GOT3 (cell line): Measurements from ENCODE around the gene CAPG.
"Not testable (repeated sequence)": the region's sequence is repeated elsewhere in the genome, so short reads cannot be mapped to it uniquely, and the experiment has no call there.

Experiments
- DNase-seq: peaks from one replicate; lab custom pipeline; 2025; ENCODE audit warnings: mixed read lengths; lab: John Stamatoyannopoulos, UW

Gene CAPG

DNA sequence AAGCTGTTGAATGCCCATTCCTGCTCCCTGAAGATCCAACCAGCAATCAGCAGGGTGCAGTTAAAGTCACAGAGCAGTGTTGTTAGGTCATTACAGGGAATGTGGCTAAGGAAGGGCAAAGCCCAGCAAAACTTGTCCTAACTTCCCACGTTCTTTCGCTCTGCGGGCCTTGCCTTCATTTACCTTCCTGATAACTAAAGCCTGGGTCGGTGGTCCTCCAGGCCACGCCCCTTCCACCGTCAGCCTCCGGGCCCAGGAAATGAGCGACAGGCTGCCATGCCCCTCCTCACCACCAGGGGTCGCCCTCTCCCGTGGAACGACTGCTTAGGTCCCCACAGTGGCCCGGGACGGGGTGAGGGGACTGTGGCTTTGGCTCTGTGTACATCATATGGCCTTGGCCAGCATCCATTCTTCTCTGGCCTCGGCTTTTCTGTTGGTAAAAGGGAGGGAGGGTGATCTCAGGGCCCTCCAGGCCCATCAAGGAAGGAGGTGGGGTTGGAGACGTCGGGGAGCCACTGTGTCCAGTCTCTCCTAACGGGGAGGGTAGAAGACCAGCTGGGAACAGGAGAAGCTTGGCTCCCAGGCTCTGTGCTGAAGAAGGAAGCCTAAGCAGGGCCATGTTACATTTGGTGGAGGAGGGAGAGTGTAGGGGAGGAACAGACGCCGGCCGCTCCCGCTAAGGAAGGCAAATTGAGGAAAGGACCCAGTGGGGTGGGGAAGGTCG lies 10.5 kb upstream of the CAPG start:
- peak; percentile 40 for DNase-seq

DNA sequence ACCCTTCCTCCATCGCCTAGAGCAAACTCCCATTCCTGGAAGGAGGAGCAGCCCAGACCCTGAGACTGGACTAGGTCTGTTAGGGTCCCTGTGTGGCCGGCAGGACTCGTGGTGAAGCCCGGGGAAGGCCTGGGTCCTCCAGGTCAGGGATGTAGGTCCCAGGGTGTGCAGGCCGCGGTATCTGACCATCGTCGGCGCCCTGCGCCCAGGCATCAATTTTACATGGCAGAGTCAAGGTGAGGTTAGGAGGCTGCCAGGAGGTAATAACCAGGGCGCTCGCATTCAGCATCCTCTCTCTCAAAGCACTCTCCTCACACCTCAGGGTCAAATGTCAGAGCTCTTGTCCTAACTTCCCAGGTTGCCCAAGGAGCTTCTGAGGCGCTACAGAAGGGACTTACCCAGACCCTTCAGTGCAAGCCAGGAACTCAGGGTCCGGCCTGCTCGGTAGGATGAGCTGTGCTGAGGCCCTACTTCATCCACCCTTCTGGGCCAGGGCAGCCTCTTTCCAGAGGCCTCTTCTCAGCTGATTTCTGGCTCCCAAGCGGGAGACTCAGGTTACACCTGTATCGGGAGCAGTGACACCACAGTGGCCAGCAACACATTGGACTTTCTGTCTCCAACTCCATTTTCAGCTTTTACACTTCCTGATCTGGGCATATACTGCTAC lies 9.0 kb upstream of the CAPG start:
- no peak for DNase-seq

GRCh38 chr2:85418132-85419008 lies 8.2 kb upstream of the CAPG start, which contains the start of gene SH2D6:
SH2D6 (plus strand) TSS chr2:85418714; CDS start chr2:85429466, 10,752 bp downstream.
- peak; percentile 56 for DNase-seq

DNA sequence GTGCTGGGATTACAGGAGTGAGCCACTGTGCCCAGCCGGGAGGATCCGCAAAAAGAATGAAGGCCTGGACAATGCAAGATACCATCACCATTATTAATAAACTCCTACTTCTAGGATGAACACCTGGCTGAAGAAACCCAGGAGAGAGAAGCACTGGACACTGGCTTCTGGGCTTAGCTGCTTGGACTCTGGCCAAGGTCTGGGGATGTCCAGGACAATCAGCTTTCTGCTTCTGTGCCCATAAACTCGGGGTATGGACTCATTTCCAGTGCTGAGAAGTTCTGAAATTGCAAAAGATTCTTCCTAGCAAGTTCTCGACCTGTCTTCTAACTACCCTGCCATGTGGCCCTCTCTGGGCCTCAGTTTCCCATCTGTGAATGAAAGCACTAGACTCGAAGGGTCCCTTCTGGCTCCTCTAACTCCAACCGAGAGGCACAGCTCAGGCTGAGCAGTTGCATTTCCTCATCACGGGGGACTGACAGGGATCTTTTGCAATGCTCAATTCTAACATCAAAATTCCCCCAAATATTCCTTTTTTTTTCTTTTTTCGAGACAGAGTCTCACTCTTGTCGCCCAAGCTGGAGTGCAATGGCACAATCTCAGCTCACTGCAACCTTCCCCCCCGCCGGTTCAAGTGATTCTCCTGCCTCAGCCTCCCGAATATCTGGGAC lies 5.9 kb upstream of the CAPG start:
- no peak for DNase-seq

- DNase-seq, result no peak
These were observed 4.8 kb upstream of the CAPG start for GRCh38 chr2:85414761-85415553.

DNA sequence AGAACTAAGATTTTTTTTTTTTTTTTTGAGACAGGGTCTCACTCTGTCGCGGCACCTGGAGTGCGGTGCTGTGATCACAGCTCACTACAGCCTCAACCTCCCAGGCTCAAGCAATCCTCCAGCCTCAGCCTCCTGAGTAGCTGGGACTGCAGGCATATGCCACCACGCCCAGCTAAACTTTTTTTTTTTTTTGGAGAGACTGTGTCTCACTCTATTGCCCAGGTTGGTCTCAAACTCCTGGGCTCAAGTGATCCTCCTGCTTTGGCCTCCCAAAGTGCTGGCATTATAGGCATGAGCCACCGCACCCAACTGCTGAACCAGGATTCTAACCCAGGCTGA lies 4.2 kb upstream of the CAPG start:
- DNase-seq, result not testable (repeated sequence)

- DNase-seq, result no peak
These were observed 3.6 kb upstream of the CAPG start for GRCh38 chr2:85413592-85414420.

- DNase-seq, result no peak
These were observed 1.2 kb upstream of the CAPG start for GRCh38 chr2:85411405-85411748.

DNA sequence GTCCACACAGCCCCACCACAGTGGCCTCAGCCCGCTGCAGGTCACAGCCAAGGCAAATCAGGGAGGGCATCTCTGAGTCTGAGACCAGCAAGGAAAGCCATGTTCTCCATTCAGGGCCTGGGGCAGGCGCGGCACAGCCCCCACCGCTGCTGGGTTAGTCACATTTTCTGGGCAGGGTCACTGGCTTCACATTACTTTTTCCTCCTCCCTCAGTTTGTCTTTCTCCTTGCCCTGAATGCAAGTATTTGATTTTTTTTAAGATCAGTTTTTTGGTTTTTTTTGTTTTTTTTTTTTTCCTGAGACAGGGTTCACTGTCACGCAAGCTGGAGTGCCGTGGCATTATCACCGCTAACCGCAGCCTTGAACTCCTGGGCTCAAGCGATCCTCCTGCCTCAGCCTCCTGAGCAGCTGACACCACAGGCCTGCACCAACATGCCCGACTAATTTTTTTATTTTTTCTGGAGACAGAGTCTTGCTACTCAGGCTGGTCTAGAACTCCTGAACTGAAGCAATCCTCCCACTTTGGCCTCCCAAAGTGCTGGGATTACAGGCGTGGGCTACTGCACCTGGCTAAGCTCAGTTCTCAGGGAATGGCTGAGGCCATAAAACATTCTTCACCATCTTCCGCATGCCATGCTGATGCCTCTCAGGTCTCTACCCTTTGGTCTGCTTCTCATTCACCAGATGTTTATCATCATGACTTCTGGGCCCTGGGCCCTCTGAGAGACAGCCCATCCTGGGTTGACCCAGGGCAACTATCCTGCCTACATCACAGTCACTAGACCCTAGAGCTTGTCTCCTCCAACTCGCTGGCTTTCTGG lies 628 bp upstream of the CAPG start:
- no peak for DNase-seq

DNA sequence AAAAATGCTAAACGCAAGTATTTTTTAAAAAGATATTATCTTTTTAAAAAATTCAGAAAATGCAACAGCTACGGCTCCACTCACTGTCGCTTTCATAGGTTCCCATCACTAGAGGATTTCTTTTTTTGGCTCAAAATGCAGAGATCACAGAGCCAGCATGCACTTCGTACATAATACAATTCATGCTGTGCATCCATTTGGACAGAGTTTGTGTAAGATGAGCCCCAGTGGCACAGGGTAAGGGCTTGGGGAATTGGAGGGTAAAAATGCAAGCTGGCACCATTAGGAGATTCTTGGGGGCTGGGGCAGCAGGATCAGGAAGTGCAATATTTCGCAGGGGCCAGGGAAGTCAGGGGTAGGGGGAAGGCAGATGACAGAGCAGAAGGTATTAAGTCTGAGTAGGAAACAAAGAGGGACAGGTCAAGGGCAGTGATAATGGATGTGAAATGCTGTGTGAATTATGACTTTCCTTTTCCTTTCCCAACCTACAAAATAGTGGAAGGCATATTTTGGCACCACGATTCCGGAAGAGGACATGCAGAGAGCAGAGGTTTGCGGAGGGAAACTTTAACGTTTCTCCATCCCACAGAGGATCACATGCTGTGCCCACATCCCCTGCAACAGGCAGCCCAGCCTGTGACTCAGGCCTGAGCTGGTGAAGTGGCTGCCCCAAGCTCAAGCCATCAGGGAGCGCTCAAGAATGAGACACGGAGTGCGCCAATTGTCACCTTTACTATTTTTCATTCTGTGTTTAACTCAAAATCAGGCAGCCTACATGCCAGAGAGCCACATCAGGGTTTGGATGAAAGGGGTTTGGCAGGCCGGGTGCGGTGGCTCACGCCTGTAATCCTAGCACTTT lies 4.7 kb downstream of the CAPG start:
- DNase-seq, result peak; percentile 44

DNA sequence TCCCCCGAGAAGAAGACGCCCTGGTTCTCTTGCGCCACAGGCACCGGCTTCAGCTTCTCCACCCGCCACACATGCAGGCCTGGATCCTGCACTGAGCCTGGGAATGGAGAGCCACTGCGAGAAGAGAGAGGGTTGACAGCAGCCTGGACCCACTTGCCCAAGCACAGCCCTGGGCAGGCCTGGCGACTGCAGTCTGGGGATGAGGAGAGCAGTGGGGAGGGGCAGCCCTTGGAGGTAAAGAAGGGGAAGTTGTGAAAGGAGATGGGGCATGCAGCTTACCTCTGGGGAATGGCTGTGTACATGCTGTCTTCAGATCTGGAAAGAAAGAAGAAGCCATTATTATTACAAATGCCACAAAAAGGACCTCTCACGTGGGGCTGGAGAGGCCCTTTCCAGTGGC lies 8.3 kb downstream of the CAPG start:
- DNase-seq, result no peak

GRCh38 chr2:85401464-85401805 lies 8.7 kb downstream of the CAPG start:
- no peak for DNase-seq

DNA sequence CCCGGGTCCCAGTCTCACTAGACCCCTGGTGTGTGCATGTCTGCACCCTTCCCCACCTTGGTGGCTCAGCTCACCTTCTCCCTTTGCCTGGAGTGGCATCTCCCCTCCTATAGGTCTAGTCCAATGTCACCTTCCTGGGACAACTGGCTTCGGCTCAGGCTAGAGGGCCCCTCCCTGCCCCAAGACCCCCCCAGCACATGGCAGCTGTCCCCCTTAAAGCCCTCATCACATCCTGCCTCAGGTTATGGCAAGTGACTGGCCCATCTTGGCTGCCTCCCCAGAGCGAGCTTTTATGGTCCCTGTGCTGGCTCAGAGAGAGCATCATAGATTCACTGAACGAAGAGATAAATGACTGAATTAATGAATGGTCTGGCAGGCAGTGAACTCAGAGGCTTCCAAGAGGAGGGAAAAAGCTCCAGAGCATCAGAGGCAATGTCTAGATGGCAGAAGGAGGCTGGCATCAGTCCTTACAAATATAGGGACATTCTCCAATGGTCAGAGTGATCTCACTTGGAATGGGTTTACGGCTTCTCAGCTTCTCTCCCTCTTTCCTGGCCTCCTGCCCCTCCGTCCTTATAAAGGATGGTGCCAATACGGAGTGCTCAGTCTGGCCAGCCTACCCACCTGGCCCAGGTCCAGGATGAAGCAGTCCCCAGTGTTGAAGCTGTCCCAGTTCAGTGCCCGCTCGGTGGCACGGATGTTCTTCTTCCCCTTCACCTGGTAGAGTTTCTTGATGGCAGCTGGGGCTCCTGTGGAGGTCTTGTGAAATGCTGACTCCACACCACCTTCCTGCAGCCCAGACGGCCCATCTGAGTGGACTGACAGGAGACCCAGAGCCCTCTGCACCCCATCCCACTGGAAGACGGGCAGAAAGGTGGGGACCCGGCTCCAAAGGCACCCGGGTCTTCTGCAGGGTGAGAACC lies 9.4 kb downstream of the CAPG start:
- DNase-seq, result no peak

- DNase-seq, result no peak
These were observed 10.1 kb downstream of the CAPG start for GRCh38 chr2:85400023-85400422.

- DNase-seq, result no peak
These were observed 11.0 kb downstream of the CAPG start for GRCh38 chr2:85399183-85399455.

- no peak for DNase-seq
These were observed 11.6 kb downstream of the CAPG start for GRCh38 chr2:85398426-85399182.

DNA sequence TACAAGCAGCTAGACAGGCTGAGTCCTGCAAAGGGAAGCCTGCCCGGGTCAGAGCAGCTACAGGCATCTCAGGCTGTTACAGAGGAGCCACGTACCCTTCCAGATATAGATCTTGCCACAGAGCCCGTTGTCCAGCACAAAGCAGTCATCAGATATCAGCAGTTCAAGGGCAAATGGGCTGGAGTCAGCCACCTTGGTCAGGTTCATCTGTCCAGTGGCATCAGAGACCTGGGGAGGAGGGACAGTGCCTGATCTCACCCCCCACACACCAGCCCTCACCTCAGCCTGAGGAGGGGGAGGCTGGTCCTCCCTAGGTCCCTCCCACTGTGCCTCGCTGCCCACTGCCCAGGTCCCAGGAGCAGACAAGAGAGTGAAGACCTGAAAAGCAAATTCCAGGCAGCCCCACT lies 12.2 kb downstream of the CAPG start:
- DNase-seq, result no peak
